NCI-H2029 treated with DMSO at 0.1 percent for 48 hours (cell line): ENCODE data around the gene RUFY4.
A peak's percentile ranks its signal among the peaks of the same experiment; 100 is the strongest.

Experiments used
- DNase-seq: peaks from one replicate; lab custom pipeline; 2025; lab: John Stamatoyannopoulos, UW

RUFY4 gene

GRCh38 chr2:218060950-218061660 lies 7.9 kb upstream of the RUFY4 start:
- DNase-seq: no peak

- no peak for DNase-seq
Measured at GRCh38 chr2:218063486-218063885, 5.6 kb upstream of the RUFY4 start.

GRCh38 chr2:218063896-218064295 lies 5.2 kb upstream of the RUFY4 start:
- DNase-seq: no peak

GRCh38 chr2:218065239-218066006 lies 3.6 kb upstream of the RUFY4 start:
- no peak for DNase-seq

GRCh38 chr2:218066926-218067515 lies 2.0 kb upstream of the RUFY4 start:
- no peak for DNase-seq

GRCh38 chr2:218067523-218067922 lies 1.5 kb upstream of the RUFY4 start:
- no peak for DNase-seq

GRCh38 chr2:218069606-218070300 lies 700 bp downstream of the RUFY4 start:
- no peak for DNase-seq

- no peak for DNase-seq
Measured at GRCh38 chr2:218070587-218070986, 1.5 kb downstream of the RUFY4 start.

- DNase-seq: no peak
Measured at GRCh38 chr2:218071218-218071937, 2.3 kb downstream of the RUFY4 start.

GRCh38 chr2:218072002-218072401 lies 2.9 kb downstream of the RUFY4 start:
- DNase-seq: no peak

GRCh38 chr2:218072478-218073024 lies 3.5 kb downstream of the RUFY4 start:
- DNase-seq: no peak

- DNase-seq: no peak
Measured at GRCh38 chr2:218073185-218073584, 4.1 kb downstream of the RUFY4 start.

GRCh38 chr2:218074031-218074430 lies 5.0 kb downstream of the RUFY4 start:
- no peak for DNase-seq

- DNase-seq: no peak
Measured at GRCh38 chr2:218075975-218076811, 7.1 kb downstream of the RUFY4 start.

- no peak for DNase-seq
Measured at GRCh38 chr2:218077464-218078216, 8.6 kb downstream of the RUFY4 start.

GRCh38 chr2:218079943-218080913 lies 11.2 kb downstream of the RUFY4 start:
- DNase-seq: peak; percentile 4

- no peak for DNase-seq
Measured at GRCh38 chr2:218081063-218081462, 12.0 kb downstream of the RUFY4 start.

GRCh38 chr2:218081695-218082094 lies 12.6 kb downstream of the RUFY4 start:
- DNase-seq: no peak
